HL-60/S4 treated with retinoic acid at 250 ng/mL for 4 days and 3 days (cell line): ENCODE results near the gene GFAP.

Source experiments
- in situ Hi-C: fragments of 300-500 bp; cut with MboI; formaldehyde crosslinking; loops from 2 replicates; pipeline ENCODE4 v1.7.0; 2022; ENCODE audit warnings: low sequenced_read_pairs

GFAP gene

DNA sequence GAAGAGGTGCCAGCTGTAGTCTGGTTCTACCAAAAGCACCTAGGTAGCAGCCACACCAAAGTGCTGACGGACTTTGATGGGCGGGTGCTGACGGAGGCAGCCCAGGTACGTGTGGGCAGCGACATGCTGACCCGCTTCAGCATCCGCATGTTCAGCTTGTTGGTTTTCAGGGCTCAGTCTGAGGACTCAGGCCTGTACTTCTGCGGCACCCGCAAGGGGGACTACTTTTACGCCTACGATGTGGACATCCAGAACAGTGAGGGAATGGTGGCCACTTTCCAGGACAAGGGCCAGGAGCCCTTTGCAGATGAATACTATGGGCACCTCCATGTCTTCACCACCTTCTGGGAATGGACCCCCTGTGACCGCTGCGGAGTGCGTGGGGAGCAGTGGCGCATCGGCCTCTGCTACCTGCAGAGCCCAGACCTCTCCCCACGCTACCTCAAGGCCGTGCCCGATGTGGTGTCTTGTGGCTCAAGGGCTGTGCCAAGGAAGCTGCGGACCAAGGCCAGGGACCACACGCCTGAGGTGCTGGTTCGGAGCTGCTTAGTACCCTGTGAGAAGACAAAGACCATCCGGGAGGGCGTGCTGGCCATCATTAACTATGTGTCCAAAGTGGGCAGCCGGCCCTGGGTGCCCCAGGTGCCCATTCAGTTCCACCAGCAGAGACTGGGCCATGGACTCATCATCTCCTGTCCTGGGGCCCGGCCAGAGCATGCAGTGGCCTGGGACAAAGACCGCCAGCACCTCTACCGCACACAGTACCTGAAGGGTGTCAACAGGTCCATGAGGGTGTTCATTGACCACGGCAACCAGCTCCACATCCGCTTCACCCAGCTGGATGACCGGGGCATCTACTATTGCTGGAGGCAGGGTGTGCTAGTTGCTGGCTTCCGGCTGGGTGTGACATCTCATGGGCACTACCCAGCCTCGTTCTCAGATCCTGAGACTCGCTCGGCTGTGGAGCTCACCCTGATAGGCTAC, 11.0 kb downstream of the GFAP start:
- in situ Hi-C loops, result no loop called here

DNA sequence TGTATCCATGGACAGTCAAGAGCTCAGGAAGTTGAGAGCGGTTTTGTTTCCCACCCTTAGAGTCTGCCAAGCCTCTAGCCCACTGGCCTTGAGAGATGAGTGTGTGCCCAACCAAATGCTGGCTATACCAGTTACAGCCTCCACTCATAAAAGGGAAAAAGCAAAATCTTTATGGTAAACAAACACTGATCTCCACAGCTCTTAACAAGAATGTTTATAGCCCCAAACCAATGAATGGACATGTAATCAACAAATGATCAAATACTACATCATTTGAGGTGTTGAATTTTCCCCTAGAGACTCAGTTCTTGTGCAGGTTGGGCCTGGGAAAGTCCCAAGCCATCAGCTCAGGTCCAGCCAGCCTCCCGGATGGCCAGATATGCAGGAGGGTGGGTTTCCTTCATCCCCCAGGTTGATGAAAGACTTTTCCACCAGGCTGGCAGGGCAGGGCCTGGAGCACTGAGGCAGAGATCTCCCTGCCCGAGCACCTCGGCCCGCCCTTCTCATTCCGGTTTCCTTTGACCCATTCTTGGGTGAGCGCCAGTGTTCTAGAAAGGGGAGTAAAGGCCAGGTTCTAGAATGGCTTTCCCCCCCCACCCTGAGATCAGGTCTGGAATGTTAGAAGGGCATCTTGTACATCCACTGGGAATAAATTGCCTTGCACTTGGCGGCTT, 12.2 kb downstream of the GFAP start:
- in situ Hi-C loops, result no loop called here

- in situ Hi-C loops, result no loop called here
Observed at GRCh38 chr17:44902135-44902760, 13.1 kb downstream of the GFAP start.

DNA sequence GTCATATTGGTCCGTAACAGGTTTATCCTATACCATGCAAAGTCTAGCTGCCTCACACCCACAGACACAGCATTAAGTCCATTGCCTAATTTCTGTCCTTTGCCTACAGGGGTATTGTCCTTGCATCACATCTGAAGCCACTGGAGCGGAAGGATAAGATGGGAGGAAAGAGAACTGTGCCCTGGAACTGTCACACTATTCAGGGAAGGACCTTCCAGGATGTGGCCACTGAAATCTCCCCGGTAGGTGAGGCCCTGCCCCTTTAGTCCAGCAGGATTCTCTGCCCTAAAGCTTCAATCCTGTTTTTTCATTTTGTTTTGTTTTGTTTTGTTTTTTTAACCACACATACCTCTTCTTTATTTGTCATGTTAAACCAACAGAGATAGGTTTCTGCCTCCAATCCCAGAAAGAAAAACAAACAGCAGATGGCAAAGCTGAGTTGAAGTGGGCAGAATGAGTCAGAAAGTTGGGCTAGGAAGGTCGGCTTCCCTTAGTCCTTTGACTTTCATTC, 13.8 kb downstream of the GFAP start:
- in situ Hi-C loops, result no loop called here

- in situ Hi-C loops, result no loop called here
Observed at GRCh38 chr17:44900894-44901293, 14.4 kb downstream of the GFAP start.

- in situ Hi-C loops, result no loop called here
Observed at GRCh38 chr17:44899074-44899782, 16.1 kb downstream of the GFAP start, which contains the start of gene EFTUD2. Gene EFTUD2, minus strand, starts transcription at chr17:44899445. Its CDS starts 4,924 bp downstream, at chr17:44894521.

- in situ Hi-C loops, result no loop called here
Observed at GRCh38 chr17:44898768-44899073, 16.6 kb downstream of the GFAP start.

DNA sequence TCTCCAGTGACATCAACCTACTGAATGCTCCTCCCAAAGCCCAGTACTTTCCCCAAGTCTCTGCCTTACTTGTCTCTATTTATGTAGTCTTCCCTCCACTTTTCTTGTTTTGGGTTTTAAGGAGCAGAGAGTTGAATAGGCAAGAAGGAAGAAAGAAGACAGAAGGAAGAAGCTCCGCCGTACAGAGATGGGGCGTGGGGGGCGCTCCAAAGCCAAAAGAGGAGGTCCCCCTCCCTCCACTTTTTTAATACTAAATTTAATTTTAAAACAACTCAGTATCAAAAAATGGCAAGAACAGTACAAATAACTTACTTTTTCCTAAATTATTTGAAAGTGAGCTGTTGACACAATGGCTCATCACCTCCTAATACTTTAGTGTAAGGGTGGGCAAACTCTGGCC, 20.7 kb downstream of the GFAP start:
- in situ Hi-C loops, result no loop called here

DNA sequence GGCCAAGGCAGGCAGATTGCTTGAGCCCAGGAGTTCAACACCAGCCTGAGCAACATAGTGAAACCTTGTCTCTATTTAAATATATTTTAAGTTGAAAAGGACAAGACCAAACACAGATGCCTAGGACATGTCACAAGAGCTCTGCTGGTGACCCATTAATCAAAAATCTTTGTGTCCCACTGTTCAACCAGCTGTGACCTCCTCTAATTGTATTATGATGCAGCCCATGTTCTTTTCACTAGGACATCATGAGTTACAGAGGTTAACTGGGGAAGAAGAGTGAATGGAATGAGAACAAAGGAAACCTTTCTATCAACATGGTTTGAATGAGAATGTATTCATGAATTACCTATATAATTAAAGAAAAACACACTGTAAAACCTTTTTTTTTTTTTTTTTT, 23.1 kb downstream of the GFAP start:
- in situ Hi-C loops, result no loop called here

- in situ Hi-C loops, result no loop called here
Observed at GRCh38 chr17:44889003-44889402, 26.3 kb downstream of the GFAP start.

DNA sequence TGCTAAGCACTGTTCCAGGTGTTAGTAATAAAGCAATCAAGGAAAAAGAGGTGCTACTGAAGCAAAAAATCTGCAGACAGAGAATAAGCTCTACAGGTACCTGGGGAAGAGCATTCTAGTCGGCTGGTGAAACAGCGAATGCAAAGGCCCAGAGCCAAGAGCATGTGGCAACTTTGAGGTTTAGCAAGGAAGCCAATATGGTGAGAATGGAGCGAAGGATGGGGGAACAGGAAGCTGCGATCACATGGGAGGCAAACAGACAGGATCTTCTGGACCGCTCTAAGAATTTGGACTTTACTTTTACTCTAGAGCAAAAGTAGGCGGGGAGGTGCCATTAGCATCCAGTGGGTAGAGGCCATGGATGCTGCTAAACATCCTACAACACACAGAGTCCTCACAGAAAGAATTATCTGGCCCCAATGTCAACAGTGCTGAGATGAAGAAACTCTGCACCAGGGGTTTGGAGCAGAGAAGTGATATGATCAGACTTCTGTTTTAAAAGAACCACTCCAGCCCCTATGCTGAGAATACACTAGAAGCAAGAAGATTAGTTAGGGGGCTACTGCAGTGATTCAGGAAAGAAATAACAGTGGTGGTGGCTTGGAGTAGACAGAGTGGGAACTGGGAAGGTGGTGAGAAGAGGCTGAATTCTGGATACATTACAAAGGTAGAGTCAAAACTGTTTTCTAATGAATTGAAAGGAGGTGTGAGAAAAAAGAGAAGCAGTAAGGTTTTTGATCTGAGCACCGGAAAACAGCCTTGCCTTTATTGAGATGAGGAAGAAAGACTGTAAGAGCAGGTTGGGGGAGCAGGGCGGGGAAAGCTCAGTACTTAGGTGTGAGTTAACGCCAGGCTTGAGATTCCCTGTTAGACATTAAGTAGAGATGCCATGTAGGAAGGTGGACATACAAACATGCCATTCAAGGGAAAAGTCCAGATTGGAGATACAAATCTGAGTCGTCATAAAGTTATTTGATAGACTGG, 27.0 kb downstream of the GFAP start:
- in situ Hi-C loops, result no loop called here

DNA sequence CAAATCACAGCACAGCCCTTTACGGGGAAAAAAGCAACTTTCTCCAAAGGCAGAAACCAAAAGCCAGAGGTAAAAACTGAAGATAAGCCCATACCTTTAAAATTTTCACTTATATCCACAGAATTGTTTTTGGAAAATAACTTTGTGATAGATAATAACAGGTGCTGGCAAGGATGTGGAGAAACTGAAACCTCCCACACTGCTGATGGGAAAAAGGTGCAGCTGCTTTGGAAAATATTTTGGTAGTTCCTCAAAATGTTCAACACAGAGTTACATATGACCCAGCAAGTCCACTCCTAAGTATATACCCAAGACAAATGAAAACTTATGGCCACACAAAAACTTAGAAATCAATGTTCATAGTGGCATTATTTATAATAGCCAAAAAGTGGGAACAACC, 28.3 kb downstream of the GFAP start:
- in situ Hi-C loops, result no loop called here

GRCh38 chr17:44884941-44885340, 30.4 kb downstream of the GFAP start:
- in situ Hi-C loops, result no loop called here

- in situ Hi-C loops, result no loop called here
Observed at GRCh38 chr17:44881145-44881544, 34.2 kb downstream of the GFAP start.

DNA sequence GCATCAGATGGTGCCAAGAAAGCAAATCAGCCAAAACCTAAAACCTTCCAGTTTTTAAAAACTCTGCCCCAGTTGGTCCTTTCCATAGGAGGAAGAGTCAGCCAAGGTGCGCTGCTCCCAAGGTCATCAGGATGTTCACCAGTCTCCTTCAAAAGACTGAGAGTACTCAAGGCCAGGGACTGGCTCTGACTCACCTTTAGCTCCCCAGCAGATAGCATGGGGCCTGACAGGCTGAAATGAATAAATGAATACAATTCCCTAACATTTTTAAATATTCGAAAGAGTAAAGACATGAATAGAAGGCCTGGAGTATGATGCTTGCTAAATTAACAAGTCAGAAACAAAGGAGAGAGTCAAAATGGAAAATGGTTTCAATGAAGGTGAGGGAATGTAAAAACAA, 35.2 kb downstream of the GFAP start:
- in situ Hi-C loops, result no loop called here

DNA sequence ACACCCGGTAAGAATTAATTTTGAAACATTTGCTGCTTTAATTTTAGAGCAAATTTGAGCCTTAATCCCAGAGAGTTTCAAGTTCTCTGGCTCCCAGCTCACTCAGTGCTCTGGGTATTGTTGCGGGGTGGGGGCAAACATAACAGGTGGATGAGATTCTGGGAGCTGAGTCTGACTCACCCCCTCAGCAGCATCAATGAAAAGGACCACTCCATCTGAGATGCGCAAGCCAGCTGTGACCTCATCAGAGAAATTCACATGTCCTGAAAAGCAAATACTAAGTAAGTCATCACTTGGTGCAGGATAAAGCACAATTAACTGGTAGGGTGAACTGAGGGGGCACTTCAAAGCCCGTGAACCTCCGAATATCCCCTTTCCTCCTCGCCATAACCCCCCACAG, 35.9 kb downstream of the GFAP start:
- in situ Hi-C loops, result no loop called here

- in situ Hi-C loops, result no loop called here
Observed at GRCh38 chr17:44878627-44879221, 36.6 kb downstream of the GFAP start.

GRCh38 chr17:44877121-44877520, 38.2 kb downstream of the GFAP start:
- in situ Hi-C loops, result no loop called here

DNA sequence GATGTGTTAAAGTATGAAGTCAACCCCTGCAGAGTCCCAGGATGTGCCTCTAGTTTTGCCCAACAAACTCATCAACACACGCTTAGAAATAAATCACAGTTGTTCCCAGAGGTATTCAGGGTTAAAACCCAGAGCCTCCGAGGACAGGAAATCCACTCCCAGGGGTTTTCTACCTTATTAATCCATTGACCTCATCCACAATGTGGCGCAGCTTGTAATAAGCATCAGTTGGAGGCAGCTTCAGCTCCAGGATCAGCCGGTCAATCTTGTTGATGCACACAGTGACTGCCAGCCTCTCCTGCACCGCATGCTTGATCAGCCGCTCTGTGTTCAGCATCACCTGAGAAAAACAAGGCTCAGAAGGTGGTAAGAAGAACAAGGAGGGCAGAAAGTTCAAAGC, 39.5 kb downstream of the GFAP start:
- in situ Hi-C loops, result no loop called here
